Effector memory CD4-positive, alpha-beta T cell (primary cell): ENCODE results near the gene EPHX1.

ENCODE experiments used
- DNase-seq, 3 donors: peaks; one replicate each; pipeline ENCODE4 v3.0.0-alpha.2; 2020
- H3K27ac ChIP-seq: 2 replicates; pipeline ENCODE4 v1.7.0; 2013; ENCODE audit warnings: mild to moderate bottlenecking, low read length, moderate library complexity; ENCODE audit not compliant: insufficient read depth, poor library complexity, severe bottlenecking
- H3K27me3 ChIP-seq: replicated peaks from 2 replicates; pipeline ENCODE4 v1.7.0; 2013; ENCODE audit warnings: mild to moderate bottlenecking, low read length; ENCODE audit not compliant: insufficient read depth, control insufficient read depth, poor library complexity, severe bottlenecking
- H3K36me3 ChIP-seq: 2 replicates; pipeline ENCODE4 v1.7.0; 2013; ENCODE audit warnings: mild to moderate bottlenecking, low read length, moderate library complexity; ENCODE audit not compliant: control insufficient read depth, insufficient read depth
- H3K4me1 ChIP-seq: 2 replicates; pipeline ENCODE4 v1.7.0; 2013; ENCODE audit warnings: low read length, mild to moderate bottlenecking; ENCODE audit not compliant: control insufficient read depth, insufficient read depth, poor library complexity, severe bottlenecking
- H3K4me3 ChIP-seq: 2 replicates; pipeline ENCODE4 v1.7.0; 2013; ENCODE audit warnings: low read length, low read depth, mild to moderate bottlenecking; ENCODE audit not compliant: insufficient read depth, poor library complexity, severe bottlenecking
- H3K9me3 ChIP-seq: 2 replicates; pipeline ENCODE4 v1.7.0; 2013; ENCODE audit warnings: mild to moderate bottlenecking, low read length, moderate library complexity; ENCODE audit not compliant: control insufficient read depth

The EPHX1 gene

DNA sequence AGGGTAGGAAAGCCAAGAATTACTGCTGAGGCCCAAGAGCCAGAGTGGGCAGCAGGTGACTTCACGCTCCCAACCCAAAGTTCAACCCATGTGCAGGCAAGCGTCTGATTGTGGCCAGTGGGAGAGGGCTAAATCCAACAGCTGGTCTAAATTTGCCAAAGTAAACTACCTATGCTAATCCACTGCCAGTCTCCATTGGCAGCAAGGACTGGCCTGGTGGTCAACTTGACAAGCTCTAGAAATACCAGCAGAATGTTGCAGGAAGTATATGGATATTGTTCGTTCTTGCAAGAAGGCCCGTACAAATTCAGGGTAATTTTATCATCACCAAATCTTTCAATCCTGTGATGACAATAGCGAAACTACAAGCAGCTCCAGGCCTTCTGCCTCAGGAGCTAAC lies 70.7 kb downstream of the EPHX1 start:
- Histone ChIP-seq H3K9me3 (no peaks in the 10 kb centered on the region), H3K4me1 (peaks cover 58% of the 10 kb centered on the region), H3K4me3 (peak overlapping the region; percentile 93), H3K27me3 (no peaks in the 10 kb centered on the region), H3K27ac (peak overlapping the region; percentile 87), H3K36me3 (peaks cover 24% of the 10 kb centered on the region)
- no peak for DNase-seq

DNA sequence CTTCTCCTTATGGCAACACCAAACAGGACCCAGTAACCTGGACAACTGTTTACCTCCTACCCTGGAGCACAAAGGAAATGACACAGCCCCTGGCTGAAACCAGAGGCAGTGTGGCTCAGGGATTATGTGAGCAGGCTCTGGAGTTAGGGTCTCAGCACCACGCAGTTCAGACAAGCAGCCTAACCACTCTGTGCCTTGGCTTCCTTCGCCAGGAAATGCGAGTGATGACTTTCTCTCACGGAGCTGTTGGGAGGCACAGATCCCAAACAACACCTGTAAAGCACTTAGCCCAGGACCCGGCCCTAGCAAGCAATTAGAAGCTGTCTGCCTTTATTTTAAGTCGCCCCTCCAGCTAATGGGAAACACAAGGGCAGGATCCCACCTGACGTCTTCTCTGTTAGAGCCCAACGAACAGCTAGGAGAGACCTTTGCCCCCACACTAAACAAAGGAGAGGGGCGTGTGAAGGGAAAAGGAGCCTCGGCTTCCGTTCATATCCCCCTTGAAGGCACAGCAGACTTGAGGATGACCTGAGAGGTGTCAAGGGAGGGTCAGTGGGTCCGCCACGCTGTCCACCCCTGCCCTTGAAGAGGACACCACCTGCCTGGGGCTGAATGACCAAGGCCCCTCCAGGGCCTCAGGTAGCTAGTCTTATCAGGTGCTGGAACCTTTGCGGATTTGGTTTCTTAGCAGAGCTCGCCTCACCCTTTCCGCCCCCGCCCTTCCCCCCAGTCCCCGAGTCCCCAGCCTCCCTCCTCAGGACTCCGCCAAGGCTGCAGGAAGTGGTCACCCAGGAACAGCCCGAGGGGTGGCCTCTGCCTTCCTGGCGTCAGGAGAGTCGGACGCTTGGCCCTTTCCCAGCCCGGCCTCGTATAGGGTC lies 71.4 kb downstream of the EPHX1 start:
- DNase-seq = peak in 1 of 3 donors; percentile 35
- Histone ChIP-seq H3K27me3 (no peaks in the 10 kb centered on the region), H3K4me1 (peaks cover 52% of the 10 kb centered on the region), H3K27ac (peak overlapping the region; percentile 87), H3K4me3 (peak overlapping the region; percentile 93), H3K9me3 (no peaks in the 10 kb centered on the region), H3K36me3 (peaks cover 21% of the 10 kb centered on the region)

DNA sequence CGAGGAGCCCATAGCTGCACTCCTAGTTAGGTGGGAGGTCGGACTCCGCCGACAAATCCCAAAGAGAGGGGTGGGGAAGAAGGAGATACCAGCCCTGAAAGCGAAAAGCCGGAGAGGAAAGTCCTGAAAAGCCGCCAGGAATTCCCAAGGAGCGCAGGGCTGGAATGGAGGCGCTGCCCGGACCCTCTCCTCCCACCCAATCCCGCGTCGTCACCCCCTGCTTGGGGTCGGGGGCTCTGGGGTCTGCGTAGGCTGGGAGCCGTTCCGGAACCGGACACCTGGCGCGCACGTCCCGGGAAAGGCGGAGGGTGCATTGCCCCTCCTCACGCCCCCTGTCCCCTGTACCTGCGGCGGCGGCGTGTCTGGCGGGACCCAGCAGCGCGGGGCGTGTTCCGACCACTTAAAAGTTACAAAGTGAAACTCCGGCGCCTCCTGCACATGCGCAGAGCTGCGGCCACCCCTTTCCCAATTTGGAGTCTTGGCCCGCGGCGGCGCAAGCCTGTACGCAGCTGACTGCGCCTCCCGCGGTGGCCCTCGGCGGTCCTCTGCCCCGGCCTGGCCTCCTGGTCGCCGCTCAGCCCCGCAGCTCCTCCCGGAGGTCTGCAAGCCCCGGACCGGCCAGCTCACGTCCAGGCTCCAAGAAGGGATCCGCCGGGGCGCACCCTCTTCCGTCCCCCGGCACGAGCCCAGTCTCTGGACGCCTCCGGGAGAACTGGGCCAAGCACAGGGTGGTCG lies 72.2 kb downstream of the EPHX1 start, which contains the start of gene TMEM63A:
Gene TMEM63A, minus strand, starts transcription at position 422 of the 735 bp plus-strand sequence. CDS start 4,800 bp downstream, outside the sequence.
- DNase-seq = peak; percentile 82 to 88 (median 83)
- H3K36me3 ChIP-seq = peaks cover 14% of the 10 kb centered on the region
- peaks cover 44% of the 10 kb centered on the region for H3K4me1 ChIP-seq
- peak within 1 kb of the TSS; percentile 93 for H3K4me3 ChIP-seq
- H3K27ac ChIP-seq = peak within 1 kb of the TSS; percentile 87
- no peaks in the 10 kb centered on the region for H3K9me3 ChIP-seq
- H3K27me3 ChIP-seq = no peaks in the 10 kb centered on the region

DNA sequence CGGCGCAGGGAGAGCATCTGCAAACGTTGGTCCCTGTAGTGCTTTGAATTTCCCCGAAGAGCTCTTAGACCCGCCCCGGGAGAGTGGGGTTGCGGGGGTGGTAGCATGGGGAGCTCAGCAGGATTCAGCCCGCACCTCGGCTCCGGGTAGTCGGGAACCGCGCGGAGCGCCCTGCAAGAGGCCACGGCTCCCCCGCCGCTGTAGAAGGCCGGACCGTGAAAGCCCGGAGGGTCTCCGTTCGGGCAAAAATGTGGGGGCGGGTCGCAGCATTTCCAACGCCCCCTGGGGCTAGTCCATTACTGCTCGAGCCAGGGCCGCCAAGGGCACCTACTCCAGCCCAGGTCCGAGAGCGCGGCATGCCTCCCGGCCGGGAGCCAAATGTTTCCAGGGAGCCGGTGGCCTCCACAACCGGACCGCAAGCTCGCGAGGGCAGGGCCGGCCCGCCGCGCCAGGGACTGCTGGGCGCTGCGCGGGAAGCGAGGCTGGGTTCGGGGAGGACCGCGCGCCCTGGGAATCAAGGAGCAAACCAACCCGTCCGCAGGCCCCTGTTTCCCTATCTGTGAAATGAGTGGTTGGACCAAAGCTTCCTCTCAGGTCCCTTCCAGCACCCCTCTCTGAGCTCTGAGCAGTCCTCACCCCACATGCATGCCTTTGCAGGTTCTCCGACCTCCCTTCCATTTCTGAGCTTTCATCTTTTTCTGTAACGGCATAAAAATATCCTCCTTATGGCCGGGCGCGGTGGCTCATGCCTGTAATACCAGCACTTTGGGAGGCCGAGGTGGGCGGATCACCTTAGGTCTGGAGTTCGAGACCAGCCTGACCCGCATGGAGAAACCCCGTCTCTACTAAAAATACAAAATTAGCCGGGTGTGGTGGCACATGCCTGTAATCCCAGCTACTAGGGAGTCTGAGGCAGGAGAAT lies 73.0 kb downstream of the EPHX1 start:
- Histone ChIP-seq H3K4me3 (peak overlapping the region; percentile 93), H3K4me1 (peaks cover 35% of the 10 kb centered on the region), H3K9me3 (no peaks in the 10 kb centered on the region), H3K27me3 (no peaks in the 10 kb centered on the region), H3K36me3 (peaks cover 6% of the 10 kb centered on the region), H3K27ac (peak overlapping the region; percentile 87)
- no peak for DNase-seq

GRCh38 chr1:225883616-225884265 lies 73.8 kb downstream of the EPHX1 start:
- no peak overlapping the region for H3K4me3 ChIP-seq
- no peak for DNase-seq
- H3K27me3 ChIP-seq = no peaks in the 10 kb centered on the region
- peaks cover 28% of the 10 kb centered on the region for H3K4me1 ChIP-seq
- H3K9me3 ChIP-seq = no peaks in the 10 kb centered on the region
- H3K36me3 ChIP-seq = no peaks in the 10 kb centered on the region
- no peak overlapping the region for H3K27ac ChIP-seq

DNA sequence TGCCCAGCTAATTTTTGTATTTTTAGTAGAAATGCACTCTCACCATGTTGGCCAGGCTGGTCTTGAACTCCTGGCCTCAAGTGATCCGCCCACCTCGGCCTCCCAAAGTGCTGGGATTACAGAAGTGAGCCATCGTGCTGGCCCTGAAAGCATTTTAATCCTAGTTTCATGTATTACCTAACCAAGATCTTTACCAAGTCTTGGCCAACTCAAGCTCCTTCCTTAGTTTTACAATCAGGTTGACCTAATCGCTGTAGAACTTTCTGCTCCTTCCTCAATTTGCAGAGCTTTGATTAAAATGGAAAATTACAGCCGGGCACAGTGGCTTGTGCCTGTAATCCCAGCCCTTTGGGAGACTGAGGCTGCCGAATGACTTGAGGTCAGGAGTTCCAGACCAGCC lies 75.4 kb downstream of the EPHX1 start:
- H3K27me3 ChIP-seq = no peaks in the 10 kb centered on the region
- no peak overlapping the region for H3K4me3 ChIP-seq
- H3K27ac ChIP-seq = no peak overlapping the region
- H3K36me3 ChIP-seq = no peaks in the 10 kb centered on the region
- H3K4me1 ChIP-seq = peaks cover 12% of the 10 kb centered on the region
- no peak for DNase-seq
- H3K9me3 ChIP-seq = no peaks in the 10 kb centered on the region

GRCh38 chr1:225886159-225887029 lies 76.5 kb downstream of the EPHX1 start:
- H3K27ac ChIP-seq = no peak overlapping the region
- DNase-seq = no peak
- H3K4me3 ChIP-seq = no peak overlapping the region
- H3K4me1 ChIP-seq = peaks cover 5% of the 10 kb centered on the region
- no peaks in the 10 kb centered on the region for H3K27me3 ChIP-seq
- H3K36me3 ChIP-seq = no peaks in the 10 kb centered on the region
- H3K9me3 ChIP-seq = no peaks in the 10 kb centered on the region

DNA sequence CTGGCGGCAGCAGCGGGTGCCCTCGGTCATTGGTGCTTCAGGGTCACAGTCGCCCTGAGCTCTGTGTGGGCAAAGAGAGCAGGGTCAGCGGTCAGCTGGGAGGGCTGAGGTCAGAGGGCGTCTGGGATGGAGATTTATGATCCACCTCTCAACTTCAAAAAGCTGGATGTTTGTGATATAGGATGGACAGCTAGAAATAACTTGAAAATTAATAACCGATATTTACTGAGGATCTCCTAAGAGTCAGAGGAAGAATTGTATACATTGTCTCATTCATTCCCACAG lies 77.0 kb downstream of the EPHX1 start:
- Histone ChIP-seq H3K27me3 (no peaks in the 10 kb centered on the region), H3K27ac (no peak overlapping the region), H3K4me1 (peaks cover 5% of the 10 kb centered on the region), H3K4me3 (no peak overlapping the region), H3K9me3 (no peaks in the 10 kb centered on the region), H3K36me3 (no peaks in the 10 kb centered on the region)
- DNase-seq = no peak
